Pancreas (tissue), 10 donors: ENCODE data around the gene CDH18. TPM values are rescaled to one million over a fixed set of nuclear protein-coding genes. Genes with fewer than 3 reads are reported as not detected.

Experiments
- ATAC-seq, 4 donors: fragments of 200-7000 bp; cut with Tn5 transposase; one replicate each; pipeline versions ENCODE4 v1.8.0 to v1.9.1; 2020; ENCODE audit warnings: mild to moderate bottlenecking in 4 of 4, moderate library complexity in 4 of 4
- DNase-seq, 6 donors: peaks; one replicate each; pipeline ENCODE4 v3.0.0-alpha.2; 2020
- FAIRE-seq: peaks from 2 replicates; lab custom pipeline; 2012; peaks lifted over from hg19 to GRCh38; lab: Jason Lieb, UNC
- H3K27ac ChIP-seq, 4 donors: fragments of 200-600 bp; sonication (generic); 1 replicate in 3 of 4; 2 replicates in 1 of 4; pipeline versions ENCODE4 v1.5.0 to v1.8.0; 2020
- H3K27me3 ChIP-seq, 4 donors: fragments of 200-600 bp; one replicate each; pipeline ENCODE4 v1.8.0; 2021
- H3K36me3 ChIP-seq, 3 donors: fragments of 200-600 bp; sonication (generic) in 1 of 3; one replicate each; pipeline versions ENCODE4 v1.5.0 to v1.8.0; 2020 to 2021
- H3K4me1 ChIP-seq, 3 donors: fragments of 200-600 bp; one replicate each; pipeline ENCODE4 v1.8.0; 2021
- H3K4me3 ChIP-seq, 4 donors: fragments of 200-600 bp; sonication (generic) in 2 of 4; one replicate each; pipeline versions ENCODE4 v1.5.0 to v1.8.0; 2020 to 2021
- H3K9me3 ChIP-seq, 4 donors: fragments of 200-600 bp; one replicate each; pipeline ENCODE4 v1.8.0; 2021
- CTCF ChIP-seq, 4 donors: fragments of 200-600 bp; sonication (generic) in 3 of 4; IDR thresholded peaks; one replicate each; pipeline versions ENCODE4 v1.5.0 to v1.8.0; 2021; ENCODE audit warnings: antibody characterized with exemption in 4 of 4
- WGBS, 2 donors: extraction: QIAGEN DNeasy Blood & Tissue Kit; methylation state at CpG; one replicate each; pipeline ENCODE4 v1.1.7; 2013; 5-methylcytosine and 5-hydroxymethylcytosine counted together
- intact Hi-C, 3 donors: fragments of 100-400 bp; cut with DNase I; formaldehyde crosslinking; loops; one replicate each; pipeline versions ENCODE4 v1.11.1 to v1.14.2; 2022
- polyA plus RNA-seq, 2 donors: library from polyadenylated mRNA; stranded (reverse); fragments of 200-250 nt; gene quantifications; one replicate each; pipeline ENCODE4 v1.2.3, GENCODE V29; 2013
- total RNA-seq, 6 donors: library from RNA; stranded (reverse); fragmentation: NEBNext Ultra II Directional in 4 of 6; extraction: Animal tissue kit (Norgen Biotek cat#: 25700) in 4 of 6; gene quantifications; one replicate each; pipeline versions ENCODE4 v1.2.1 to v1.2.4, GENCODE V29; 2021 to 2023
- donor health status: healthy with polysubstance abuse.
- donor health status: DM: no; HTN: no; CAD: no; lungs with moderate emphysema.
- donor health status: DM: no; HTN: no; CAD: no.
- donor health status: control.
- donor health status: control.
- donor health status: Bipolar disorder and iron deficiency.
- donor health status: DM: yes; HTN: yes; CAD: no.
- donor health status: DM: no; HTN: no; CAD: no.
- donor health status: DM: no; HTN: no; CAD: no.
- donor health status: DM: yes; HTN: yes; CAD: no.

Gene CDH18
- total and polyA plus RNA-seq, 8 donors = 0.09 to 0.80 (median 0.27) TPM

GRCh38 chr5:20017021-20017420 is 29.0 kb upstream of the CDH18 start:
- ATAC-seq = no peak
- Histone ChIP-seq H3K27ac (no peak overlapping the region), H3K4me3 (no peak overlapping the region), H3K9me3 (no peaks in the 10 kb centered on the region), H3K27me3 (no peaks in the 10 kb centered on the region), H3K36me3 (no peaks in the 10 kb centered on the region), H3K4me1 (no peaks in the 10 kb centered on the region)
- no peak for DNase-seq
- no peak for TF ChIP-seq CTCF (IDR thresholded peaks at IDR 0.05)
- FAIRE-seq = no peak
- intact Hi-C loops = no loop called here
- WGBS, 2 donors = 71 to 83% methylated on average over 1 of the region's 1 CpG

GRCh38 chr5:20000416-20000815 is 12.4 kb upstream of the CDH18 start:
- Histone ChIP-seq H3K36me3 (no peaks in the 10 kb centered on the region), H3K9me3 (no peaks in the 10 kb centered on the region), H3K27me3 (no peaks in the 10 kb centered on the region), H3K4me1 (no peaks in the 10 kb centered on the region), H3K27ac (no peak overlapping the region), H3K4me3 (no peak overlapping the region)
- ATAC-seq (no peak), FAIRE-seq (no peak), DNase-seq (no peak)
- intact Hi-C loops = no loop called here
- no peak for TF ChIP-seq CTCF (IDR thresholded peaks at IDR 0.05)

- intact Hi-C loops = no loop called here
- DNase-seq = no peak
- 15 to 18% methylated on average over 12 of the region's 12 CpGs for WGBS, 2 donors
- no peaks in the 10 kb centered on the region for H3K27me3 ChIP-seq
- no peak overlapping the region for H3K27ac ChIP-seq
- H3K36me3 ChIP-seq = no peaks in the 10 kb centered on the region
- no peaks in the 10 kb centered on the region for H3K9me3 ChIP-seq
- peak in 1 of 4 donors; percentile 25 for ATAC-seq
- no peak for FAIRE-seq
- H3K4me3 ChIP-seq = peak overlapping the region in 1 of 4 donors; percentile 31
- H3K4me1 ChIP-seq = peaks cover 0 to 3% (median 0%) of the 10 kb centered on the region in 3 donors
- no peak for TF ChIP-seq CTCF (IDR thresholded peaks at IDR 0.05)
Observed at GRCh38 chr5:19988457-19988856, 457 bp upstream of the CDH18 start.

GRCh38 chr5:19986806-19987205 is 1.2 kb downstream of the CDH18 start:
- no peaks in the 10 kb centered on the region for H3K9me3 ChIP-seq
- intact Hi-C loops = no loop called here
- H3K4me1 ChIP-seq = peaks cover 0 to 7% (median 0%) of the 10 kb centered on the region in 3 donors
- no peak overlapping the region for H3K27ac ChIP-seq
- H3K27me3 ChIP-seq = no peaks in the 10 kb centered on the region
- no peak overlapping the region for H3K4me3 ChIP-seq
- FAIRE-seq (no peak), ATAC-seq (no peak), DNase-seq (no peak)
- TF ChIP-seq CTCF (IDR thresholded peaks at IDR 0.05) = no peak
- no peaks in the 10 kb centered on the region for H3K36me3 ChIP-seq
- 90 to 95% methylated on average over 2 of the region's 2 CpGs for WGBS, 2 donors

- no peak for ATAC-seq
- Histone ChIP-seq H3K4me1 (peaks cover 0 to 7% (median 0%) of the 10 kb centered on the region in 3 donors), H3K36me3 (no peaks in the 10 kb centered on the region), H3K4me3 (no peak overlapping the region), H3K9me3 (no peaks in the 10 kb centered on the region), H3K27ac (no peak overlapping the region), H3K27me3 (no peaks in the 10 kb centered on the region)
- intact Hi-C loops = no loop called here
- FAIRE-seq = no peak
- no peak for TF ChIP-seq CTCF (IDR thresholded peaks at IDR 0.05)
- no peak for DNase-seq
- WGBS, 2 donors = 67 to 78% methylated on average over 1 of the region's 1 CpG
Observed at GRCh38 chr5:19986031-19986619, 1.9 kb downstream of the CDH18 start.
